ENCODE data around the gene RIMKLA.

Gene RIMKLA

DNA sequence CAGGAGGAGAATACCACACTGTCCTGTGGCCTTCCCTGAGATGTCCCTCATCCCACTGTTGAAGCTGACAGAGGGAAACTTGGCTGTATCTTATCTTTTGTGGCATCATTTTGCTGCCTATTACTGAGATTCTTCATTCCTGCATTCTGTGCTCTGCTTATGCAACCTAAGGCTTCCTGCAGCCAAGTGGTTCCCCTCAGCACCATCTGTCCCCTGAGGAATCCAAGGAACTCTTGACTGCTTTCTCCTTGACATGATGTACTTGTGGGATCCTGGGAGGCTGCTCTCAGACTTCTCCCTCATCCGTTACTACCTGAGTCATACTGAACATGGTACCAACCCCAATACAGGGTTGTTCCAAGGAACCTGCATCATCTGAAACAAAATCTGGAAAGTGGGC is 21.1 kb upstream of the RIMKLA start:
- no peak overlapping the region for H3K4me3 ChIP-seq (ENCODE audit: low read length)
- no peak for DNase-seq (ENCODE audit: low read depth)
- TF ChIP-seq CTCF (IDR thresholded peaks at IDR 0.05; ENCODE audit: insufficient read depth, low read depth, low read length, missing control alignments): no peak

DNA sequence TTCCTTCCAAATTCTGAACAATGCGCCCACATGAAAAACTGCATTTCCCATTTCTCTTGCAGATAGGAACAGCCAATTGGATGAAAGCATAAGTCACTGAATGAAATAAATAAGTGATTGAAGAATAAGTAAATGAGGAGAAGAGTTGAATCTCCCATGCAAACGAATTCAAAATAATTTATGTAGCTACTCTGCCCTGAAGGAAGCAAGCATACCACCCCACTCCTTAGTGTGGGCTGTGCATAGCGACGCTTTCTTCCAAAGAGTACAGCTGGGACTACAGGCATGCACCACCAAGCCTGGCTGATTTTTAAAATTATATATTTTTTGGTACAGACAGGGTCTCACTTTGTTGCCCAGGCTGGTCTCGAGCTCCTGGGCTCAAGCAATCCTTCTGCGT is 16.5 kb upstream of the RIMKLA start:
- no peak for DNase-seq (ENCODE audit: low read depth)
- H3K4me3 ChIP-seq (ENCODE audit: low read length): no peak overlapping the region
- TF ChIP-seq CTCF (IDR thresholded peaks at IDR 0.05; ENCODE audit: insufficient read depth, low read depth, low read length, missing control alignments): no peak

- DNase-seq (ENCODE audit: low read depth): no peak
- no peak for TF ChIP-seq CTCF (IDR thresholded peaks at IDR 0.05; ENCODE audit: insufficient read depth, low read depth, low read length, missing control alignments)
- H3K4me3 ChIP-seq (ENCODE audit: low read length): no peak overlapping the region
These were observed 16.1 kb upstream of the RIMKLA start for GRCh38 chr1:42364542-42364941.

DNA sequence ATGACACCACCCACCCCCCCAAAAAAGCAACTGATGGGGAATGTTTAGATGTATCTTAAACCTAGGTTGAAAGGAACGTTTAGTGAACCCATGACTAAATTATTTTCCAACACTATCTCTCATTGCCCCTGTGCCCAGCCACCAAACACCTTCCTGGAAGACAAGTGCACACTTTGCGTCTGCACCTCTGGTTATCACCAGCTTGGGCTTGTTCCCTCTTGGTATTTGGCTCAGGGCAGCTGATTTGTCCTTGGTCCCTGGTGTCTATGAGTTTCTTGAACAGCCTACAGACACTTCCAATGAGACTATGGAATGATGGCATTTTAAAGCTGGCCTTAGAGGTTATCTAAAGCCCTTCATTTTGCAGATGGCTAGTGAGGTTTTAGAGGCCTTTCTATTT is 15.5 kb upstream of the RIMKLA start:
- TF ChIP-seq CTCF (IDR thresholded peaks at IDR 0.05; ENCODE audit: insufficient read depth, low read depth, low read length, missing control alignments): no peak
- no peak for DNase-seq (ENCODE audit: low read depth)
- no peak overlapping the region for H3K4me3 ChIP-seq (ENCODE audit: low read length)

DNA sequence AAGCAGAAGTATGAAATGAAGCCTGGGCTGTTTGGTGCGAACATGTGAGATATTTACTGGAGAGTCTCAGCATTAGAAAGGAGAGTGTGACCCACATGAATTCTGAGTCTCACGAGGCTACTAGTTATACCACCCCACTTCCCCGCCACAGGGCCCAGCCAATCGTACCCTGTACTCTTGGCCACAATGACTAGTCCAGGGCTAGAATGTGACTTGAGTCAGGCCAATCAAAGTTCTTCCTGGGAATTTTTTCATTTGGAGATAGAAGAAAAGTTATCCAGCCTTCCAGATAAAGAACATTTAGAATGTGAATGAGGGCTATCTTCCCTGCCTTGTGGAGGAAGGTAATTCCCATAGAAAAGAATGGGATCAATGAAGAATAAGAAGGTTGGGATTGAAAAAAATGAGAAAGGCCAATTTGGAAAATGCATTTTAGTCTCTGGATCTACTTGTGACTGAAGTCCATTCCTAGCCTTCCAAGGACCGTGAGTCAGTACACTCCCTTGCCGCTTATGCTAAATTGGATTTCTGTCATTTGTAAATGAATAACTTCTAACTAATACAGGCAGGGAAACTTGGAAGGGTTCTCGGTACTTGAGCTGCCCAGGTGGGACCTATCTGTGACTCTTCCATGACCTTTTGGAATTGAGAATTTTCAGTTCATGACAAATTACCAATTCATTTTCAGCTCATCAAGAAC is 12.3 kb upstream of the RIMKLA start:
- no peak for TF ChIP-seq CTCF (IDR thresholded peaks at IDR 0.05; ENCODE audit: insufficient read depth, low read depth, low read length, missing control alignments)
- H3K4me3 ChIP-seq (ENCODE audit: low read length): no peak overlapping the region
- no peak for DNase-seq (ENCODE audit: low read depth)

DNA sequence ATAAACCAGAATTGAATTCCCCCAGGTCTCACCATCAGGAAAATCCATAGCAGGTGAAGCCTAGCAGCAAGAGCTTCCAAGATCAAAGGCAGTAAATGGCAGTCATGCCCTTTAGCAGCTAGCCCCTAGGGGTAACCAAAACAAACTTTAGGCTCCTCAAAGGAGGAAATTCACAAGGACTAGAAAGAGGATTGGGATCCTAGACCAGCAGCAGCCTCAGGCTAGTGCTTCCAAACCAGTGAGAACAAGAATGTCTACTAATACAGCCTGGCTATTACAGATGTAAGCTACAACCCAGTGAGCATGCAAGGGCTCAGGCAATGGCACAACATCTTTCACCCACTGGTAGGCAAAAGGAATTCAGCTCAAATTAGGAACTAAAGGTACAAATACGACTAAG is 11.1 kb upstream of the RIMKLA start:
- no peak for TF ChIP-seq CTCF (IDR thresholded peaks at IDR 0.05; ENCODE audit: insufficient read depth, low read depth, low read length, missing control alignments)
- DNase-seq (ENCODE audit: low read depth): no peak
- H3K4me3 ChIP-seq (ENCODE audit: low read length): no peak overlapping the region

GRCh38 chr1:42370876-42371549 is 9.6 kb upstream of the RIMKLA start:
- no peak for TF ChIP-seq CTCF (IDR thresholded peaks at IDR 0.05; ENCODE audit: insufficient read depth, low read depth, low read length, missing control alignments)
- no peak overlapping the region for H3K4me3 ChIP-seq (ENCODE audit: low read length)
- peak; percentile 55 for DNase-seq (ENCODE audit: low read depth)

Data from epithelial cell of esophagus (primary cell).